Vagina (tissue), 2 donors: ENCODE results near the gene GJD4.

Experiments used
- CTCF ChIP-seq, 3 experiments: fragments of 450-650 bp in 2 of 3; fragments of 200-600 bp in 1 of 3; sonication (generic) in 1 of 3; IDR thresholded peaks; one replicate each; pipeline ENCODE4 v1.5.1; 2017 to 2019; ENCODE audit warnings: antibody characterized with exemption in 3 of 3, mild to moderate bottlenecking in 2 of 3, moderate library complexity in 2 of 3
- POLR2A ChIP-seq, 2 donors: fragments of 450-650 bp; IDR thresholded peaks; one replicate each; pipeline ENCODE4 v1.6.1; 2017; ENCODE audit warnings: antibody characterized with exemption in 2 of 2, mild to moderate bottlenecking in 2 of 2, moderate library complexity in 2 of 2
- POLR2AphosphoS5 ChIP-seq, 2 donors: sonication (generic); formaldehyde crosslinking; IDR thresholded peaks; one replicate each; pipeline ENCODE4 v1.9.0; 2017; ENCODE audit warnings: antibody characterized with exemption in 2 of 2, mild to moderate bottlenecking in 2 of 2, low read depth in 1 of 2; ENCODE audit not compliant: insufficient read depth in 1 of 2

GRCh38 chr10:35639021-35639727 lies 34.0 kb downstream of the GJD4 start:
- TF ChIP-seq POLR2A (IDR thresholded peaks at IDR 0.05) (no peak), CTCF (IDR thresholded peaks at IDR 0.05) (no peak), POLR2AphosphoS5 (IDR thresholded peaks at IDR 0.05; ENCODE audit: insufficient read depth in 1 of 2, low read depth in 1 of 2) (no peak)
